GM12878 (cell line): ENCODE data around the gene ANTXR1. TPM values are rescaled to one million over a fixed set of nuclear protein-coding genes. Genes with fewer than 3 reads are reported as not detected.

Experiments used
- ATAC-seq: fragments of 200-7000 bp; cut with Tn5 transposase; 3 replicates; pipeline ENCODE4 v1.9.1; 2020; ENCODE audit warnings: mild to moderate bottlenecking, moderate library complexity
- BruUV-seq: library from RNA; stranded (reverse); fragments of 400-500 nt; replicated peaks from 2 replicates; lab custom pipeline; 2021; lab: Mats Ljungman, UMichigan
- CTCF ChIA-PET: fragments of 300-600 bp; sonication (Branson Sonifier 250); formaldehyde crosslinking; extraction: SDS; loops from one replicate; lab custom pipeline; 2021; ENCODE audit warnings: inconsistent platforms; lab: Yijun Ruan, JAX
- POLR2A ChIA-PET: fragments of 350-600 bp; formaldehyde crosslinking; extraction: SDS; loops from one replicate; lab custom pipeline; 2021; ENCODE audit warnings: inconsistent platforms; lab: Charles Lee
- RAD21 ChIA-PET: fragments of 300-600 bp; sonication (Branson Sonifier 250); formaldehyde crosslinking; loops from one replicate; lab custom pipeline; 2023; ENCODE audit warnings: antibody characterized with exemption; ENCODE audit not compliant: unreplicated experiment; lab: Charles Lee
- SMC1A ChIA-PET: fragments of 300-600 bp; sonication (Branson Sonifier 250); formaldehyde crosslinking; loops from one replicate; lab custom pipeline; 2023; ENCODE audit not compliant: unreplicated experiment, uncharacterized antibody; lab: Charles Lee
- DNase-seq: peaks from one replicate; pipeline ENCODE4 v3.0.0-alpha.2; 2011; ENCODE audit warnings: low read depth, low spot score
- FAIRE-seq: peaks from 3 replicates; lab custom pipeline; 2011; peaks lifted over from hg19 to GRCh38; lab: Jason Lieb, UNC
- H2AFZ ChIP-seq: 2 replicates; pipeline ENCODE4 v1.6.0; 2011; ENCODE audit warnings: low read depth, low read length, control low read depth; ENCODE audit not compliant: control insufficient read depth
- H3K27ac ChIP-seq: 2 replicates; pipeline ENCODE4 v1.5.1; 2011; ENCODE audit warnings: control low read depth; ENCODE audit not compliant: control insufficient read depth, insufficient read depth
- H3K27me3 ChIP-seq, 2 experiments: replicated peaks in 1 of 2; 2 replicates each; pipeline versions ENCODE4 v1.6.0 to v1.6.1; 2011; ENCODE audit warnings: low read length in 1 of 2; ENCODE audit not compliant: control insufficient read depth in 2 of 2, insufficient read depth in 2 of 2
- H3K36me3 ChIP-seq, 2 experiments: 2 replicates each; pipeline ENCODE4 v1.5.1; 2011; ENCODE audit warnings: low read length in 1 of 2; ENCODE audit not compliant: control insufficient read depth in 2 of 2, insufficient read depth in 2 of 2
- H3K4me1 ChIP-seq: 2 replicates; pipeline ENCODE4 v1.6.1; 2011; ENCODE audit warnings: mild to moderate bottlenecking, low read length, moderate library complexity, mixed read lengths; ENCODE audit not compliant: control insufficient read depth, insufficient read depth
- H3K4me2 ChIP-seq: 2 replicates; pipeline ENCODE4 v1.6.0; 2011; ENCODE audit warnings: control low read depth; ENCODE audit not compliant: control insufficient read depth, insufficient read depth
- H3K4me3 ChIP-seq: fragments of 200-600 bp; sonication (generic); 2 replicates; pipeline ENCODE4 v1.5.1; 2016
- H3K79me2 ChIP-seq: 2 replicates; pipeline ENCODE4 v1.6.0; 2011; ENCODE audit warnings: low read length; ENCODE audit not compliant: control insufficient read depth, insufficient read depth
- H3K9ac ChIP-seq: 2 replicates; pipeline ENCODE4 v1.8.0; 2011; ENCODE audit warnings: low read length, control low read depth, mixed read lengths; ENCODE audit not compliant: control insufficient read depth, insufficient read depth
- H3K9me3 ChIP-seq: replicated peaks from 3 replicates; pipeline ENCODE4 v1.5.1; 2011; ENCODE audit warnings: mild to moderate bottlenecking, low read length; ENCODE audit not compliant: control insufficient read depth, insufficient read depth
- H4K20me1 ChIP-seq: 2 replicates; pipeline ENCODE4 v1.6.0; 2011; ENCODE audit not compliant: control insufficient read depth, insufficient read depth
- GATAD2B ChIP-seq: fragments of 450-650 bp; conservative IDR thresholded peaks from 2 replicates; pipeline ENCODE4 v1.6.1; 2017; ENCODE audit warnings: low read depth, mild to moderate bottlenecking, moderate library complexity
- IRF4 ChIP-seq: IDR thresholded peaks from 2 replicates; pipeline ENCODE4 v1.6.1; 2011; ENCODE audit warnings: low read depth, low read length
- KAT2A ChIP-seq: conservative IDR thresholded peaks from 2 replicates; pipeline ENCODE4 v1.6.1; 2011; ENCODE audit warnings: low read depth, low read length; ENCODE audit not compliant: control insufficient read depth
- MTA3 ChIP-seq: IDR thresholded peaks from 2 replicates; pipeline ENCODE4 v1.6.1; 2012; ENCODE audit warnings: low read length, inconsistent platforms, borderline replicate concordance
- POU2F2 ChIP-seq: IDR thresholded peaks from 3 replicates; pipeline ENCODE4 v1.6.1; 2011; ENCODE audit warnings: low read depth, mild to moderate bottlenecking, low read length, borderline replicate concordance
- SIN3A ChIP-seq: IDR thresholded peaks from 2 replicates; pipeline ENCODE4 v1.6.1; 2012; ENCODE audit warnings: low read depth, low read length, improper control_type of control experiment
- SREBF1 ChIP-seq: IDR thresholded peaks from 2 replicates; pipeline ENCODE4 v1.6.1; 2012; ENCODE audit warnings: mild to moderate bottlenecking, low read length
- TCF12 ChIP-seq: IDR thresholded peaks from 2 replicates; pipeline ENCODE4 v1.6.1; 2011; ENCODE audit warnings: low read depth, mild to moderate bottlenecking, low read length
- TCF7 ChIP-seq: IDR thresholded peaks from 2 replicates; pipeline ENCODE4 v1.6.1; 2014; ENCODE audit warnings: antibody characterized with exemption, borderline replicate concordance
- ZZZ3 ChIP-seq: IDR thresholded peaks from 2 replicates; pipeline ENCODE4 v1.6.1; 2011; ENCODE audit warnings: low read depth; ENCODE audit not compliant: control insufficient read depth, insufficient read length
- WGBS: methylation state at CpG from one replicate; pipeline ENCODE4 v1.1.6; 2016; ENCODE audit warnings: low lambda C conversion rate; ENCODE audit not compliant: insufficient replicate concordance, insufficient coverage; ENCODE audit errors: missing lambda C conversion rate; 5-methylcytosine and 5-hydroxymethylcytosine counted together
- in situ Hi-C: fragments of 300-500 bp; cut with MboI; formaldehyde crosslinking; loops from 9 replicates; pipeline ENCODE4 v1.14.3; 2018; ENCODE audit warnings: mixed read lengths
- intact Hi-C: fragments of 100-400 bp; cut with micrococcal nuclease; formaldehyde crosslinking; loops from one replicate; pipeline ENCODE4 v1.14.2; 2022; ENCODE audit not compliant: unreplicated experiment
- polyA plus RNA-seq, 11 experiments: library from polyadenylated mRNA; depleted of rRNA in 4 of 11; unstranded in 6 of 11; stranded (reverse) in 5 of 11; fragments of >200 nt; fragmentation: Nextera tagmentation in 4 of 11; fragmentation: Illumina TruSeq in 1 of 11; extraction: Ambion mirVana in 4 of 11; extraction: Trizol in 1 of 11; gene quantifications; 1 replicate in 1 of 11; 2 replicates in 10 of 11; pipeline versions ENCODE4 v1.2.1 to v1.2.3, GENCODE V29; 2011 to 2016; ENCODE audit warnings: inconsistent platforms in 2 of 11, missing spikeins in 2 of 11, low read depth in 1 of 11
- total RNA-seq, 4 experiments: library from RNA; depleted of rRNA in 3 of 4; stranded (reverse); fragments of >200 nt in 3 of 4; fragmentation: Illumina TruSeq in 1 of 4; extraction: Trizol in 1 of 4; gene quantifications; 2 replicates each; pipeline versions ENCODE4 v1.2.1 to v1.2.3, GENCODE V29; 2013 to 2021
- TF ChIP-seq, protein P1 (sequence below): fragments of 450-650 bp; IDR thresholded peaks from 2 replicates; pipeline ENCODE4 v1.6.1; 2018; ENCODE audit warnings: borderline replicate concordance, mild to moderate bottlenecking; ENCODE audit not compliant: partially characterized antibody
- TF ChIP-seq, protein P2 (sequence below): fragments of 450-650 bp; conservative IDR thresholded peaks from 2 replicates; pipeline ENCODE4 v1.6.1; 2017; ENCODE audit warnings: mild to moderate bottlenecking, moderate library complexity
- TF ChIP-seq, protein P3 (sequence below): IDR thresholded peaks from 2 replicates; pipeline ENCODE4 v1.6.1; 2011; ENCODE audit warnings: low read depth, mild to moderate bottlenecking, low read length, moderate library complexity, borderline replicate concordance; ENCODE audit errors: extremely low read depth

The ANTXR1 gene
- total and polyA plus RNA-seq, 10 of the 15 experiments (the other 5 are each of a cell fraction or from before 2014, with no cell fraction given), result 0.09 to 0.26 TPM; not detected in 8

DNA sequence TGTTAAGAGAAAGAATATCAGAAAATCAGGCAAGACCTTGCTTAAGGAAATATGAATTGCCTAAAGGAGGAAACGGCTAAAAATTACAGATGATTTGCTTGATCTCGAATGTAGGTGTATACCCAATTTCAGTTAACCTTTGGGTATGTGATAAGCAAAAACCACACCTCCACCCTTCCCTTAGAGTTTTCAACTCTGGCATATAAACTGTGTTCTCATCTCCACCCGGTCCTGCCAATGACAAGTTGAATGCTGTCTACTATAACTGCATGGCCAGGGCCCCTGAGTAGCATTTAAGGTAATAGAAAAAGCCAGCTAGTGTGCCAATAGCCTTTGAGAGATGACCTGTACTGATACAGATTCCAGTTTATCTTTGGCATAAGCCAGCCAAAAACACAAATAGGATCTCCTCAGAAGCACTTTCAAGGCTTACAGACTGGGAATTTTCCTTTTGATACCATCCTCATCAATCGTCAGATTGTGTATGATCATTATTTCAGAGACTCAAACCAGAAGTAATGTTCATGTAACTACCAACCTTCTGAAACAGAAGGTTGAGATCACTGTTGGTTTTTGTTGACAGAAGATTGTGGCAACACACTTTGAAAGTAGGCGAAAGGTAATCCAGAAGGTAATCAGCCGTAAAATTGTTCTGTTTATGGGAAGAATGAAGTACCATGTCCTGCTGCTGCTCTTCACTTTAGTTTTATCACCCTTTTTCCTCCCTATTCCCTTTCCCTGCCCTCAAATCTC, 211.0 kb downstream of the ANTXR1 start:
- in situ Hi-C loops (no loop called here), intact Hi-C loops (no loop called here)
- Histone ChIP-seq H3K4me3 (no peak overlapping the region), H3K4me2 (no peak overlapping the region), H3K27me3 (peaks cover 1 to 7% of the 10 kb centered on the region in 2 experiments; a peak in 3 of 4 replicates), H3K36me3 (no peaks in the 10 kb centered on the region), H3K79me2 (no peaks in the 10 kb centered on the region), H3K4me1 (no peaks in the 10 kb centered on the region), H3K9me3 (no peaks in the 10 kb centered on the region), H3K9ac (no peak overlapping the region), H2AFZ (no peak overlapping the region), H3K27ac (no peak overlapping the region), H4K20me1 (no peaks in the 10 kb centered on the region)
- WGBS, result 44% methylated on average over 6 of the region's 6 CpGs
- BruUV-seq, result no TSS peak
- DNase-seq, result no peak
- RAD21 ChIA-PET, result no interaction called here
- SMC1A ChIA-PET, result interaction anchor here (1.0 kb wide), 1 partner anchor 157 kb away, joined by 3 read pairs; no protein-coding TSS in a partner anchor
- POLR2A ChIA-PET, result no interaction called here
- no peak for FAIRE-seq
- ATAC-seq, result no peak
- CTCF ChIA-PET, result no interaction called here
- TF ChIP-seq KAT2A, result no peak
- TF ChIP-seq SREBF1, result no peak
- no peak for TF ChIP-seq MTA3
- no peak for TF ChIP-seq TCF7

DNA sequence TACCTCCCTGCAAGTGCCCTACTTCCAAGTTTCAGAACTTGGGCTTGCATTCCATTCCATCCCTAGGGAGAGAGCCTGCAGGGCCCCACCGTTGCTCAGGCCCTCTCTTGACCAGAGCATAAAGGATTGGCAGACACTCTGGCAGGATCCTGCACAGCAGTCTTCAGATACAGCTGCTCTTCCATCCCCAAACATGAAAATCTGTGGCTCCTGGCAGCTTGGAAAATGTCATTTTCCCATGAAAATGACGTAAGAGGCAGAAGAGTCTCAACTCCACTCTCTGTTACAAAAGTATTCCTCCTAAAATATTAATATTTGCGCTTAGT, 211.5 kb downstream of the ANTXR1 start:
- Histone ChIP-seq H3K36me3 (no peaks in the 10 kb centered on the region), H3K4me1 (no peaks in the 10 kb centered on the region), H3K9me3 (no peaks in the 10 kb centered on the region), H3K4me2 (no peak overlapping the region), H3K79me2 (no peaks in the 10 kb centered on the region), H3K27me3 (peaks cover 1 to 7% of the 10 kb centered on the region in 2 experiments; a peak in 3 of 4 replicates), H3K27ac (no peak overlapping the region), H4K20me1 (no peaks in the 10 kb centered on the region), H3K4me3 (no peak overlapping the region), H2AFZ (no peak overlapping the region), H3K9ac (no peak overlapping the region)
- in situ Hi-C loops, result no loop called here
- no peak for ATAC-seq
- BruUV-seq, result no TSS peak
- CTCF ChIA-PET, result no interaction called here
- intact Hi-C loops, result no loop called here
- POLR2A ChIA-PET, result no interaction called here
- DNase-seq, result no peak
- WGBS, result 32% methylated on average over 3 of the region's 3 CpGs
- RAD21 ChIA-PET, result no interaction called here
- SMC1A ChIA-PET, result no interaction called here
- no peak for FAIRE-seq
- TF ChIP-seq SIN3A (no peak), TCF7 (no peak), POU2F2 (no peak), ZZZ3 (no peak), TCF12 (no peak), GATAD2B (no peak), IRF4 (no peak)
- TF ChIP-seq, protein P1, sequence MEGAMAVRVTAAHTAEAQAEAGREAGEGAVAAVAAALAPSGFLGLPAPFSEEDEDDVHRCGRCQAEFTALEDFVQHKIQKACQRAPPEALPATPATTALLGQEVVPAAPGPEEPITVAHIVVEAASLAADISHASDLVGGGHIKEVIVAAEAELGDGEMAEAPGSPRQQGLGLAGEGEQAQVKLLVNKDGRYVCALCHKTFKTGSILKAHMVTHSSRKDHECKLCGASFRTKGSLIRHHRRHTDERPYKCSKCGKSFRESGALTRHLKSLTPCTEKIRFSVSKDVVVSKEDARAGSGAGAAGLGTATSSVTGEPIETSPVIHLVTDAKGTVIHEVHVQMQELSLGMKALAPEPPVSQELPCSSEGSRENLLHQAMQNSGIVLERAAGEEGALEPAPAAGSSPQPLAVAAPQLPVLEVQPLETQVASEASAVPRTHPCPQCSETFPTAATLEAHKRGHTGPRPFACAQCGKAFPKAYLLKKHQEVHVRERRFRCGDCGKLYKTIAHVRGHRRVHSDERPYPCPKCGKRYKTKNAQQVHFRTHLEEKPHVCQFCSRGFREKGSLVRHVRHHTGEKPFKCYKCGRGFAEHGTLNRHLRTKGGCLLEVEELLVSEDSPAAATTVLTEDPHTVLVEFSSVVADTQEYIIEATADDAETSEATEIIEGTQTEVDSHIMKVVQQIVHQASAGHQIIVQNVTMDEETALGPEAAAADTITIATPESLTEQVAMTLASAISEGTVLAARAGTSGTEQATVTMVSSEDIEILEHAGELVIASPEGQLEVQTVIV, result no peak
- TF ChIP-seq, protein P2, sequence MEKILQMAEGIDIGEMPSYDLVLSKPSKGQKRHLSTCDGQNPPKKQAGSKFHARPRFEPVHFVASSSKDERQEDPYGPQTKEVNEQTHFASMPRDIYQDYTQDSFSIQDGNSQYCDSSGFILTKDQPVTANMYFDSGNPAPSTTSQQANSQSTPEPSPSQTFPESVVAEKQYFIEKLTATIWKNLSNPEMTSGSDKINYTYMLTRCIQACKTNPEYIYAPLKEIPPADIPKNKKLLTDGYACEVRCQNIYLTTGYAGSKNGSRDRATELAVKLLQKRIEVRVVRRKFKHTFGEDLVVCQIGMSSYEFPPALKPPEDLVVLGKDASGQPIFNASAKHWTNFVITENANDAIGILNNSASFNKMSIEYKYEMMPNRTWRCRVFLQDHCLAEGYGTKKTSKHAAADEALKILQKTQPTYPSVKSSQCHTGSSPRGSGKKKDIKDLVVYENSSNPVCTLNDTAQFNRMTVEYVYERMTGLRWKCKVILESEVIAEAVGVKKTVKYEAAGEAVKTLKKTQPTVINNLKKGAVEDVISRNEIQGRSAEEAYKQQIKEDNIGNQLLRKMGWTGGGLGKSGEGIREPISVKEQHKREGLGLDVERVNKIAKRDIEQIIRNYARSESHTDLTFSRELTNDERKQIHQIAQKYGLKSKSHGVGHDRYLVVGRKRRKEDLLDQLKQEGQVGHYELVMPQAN, result no peak
- TF ChIP-seq, protein P3, sequence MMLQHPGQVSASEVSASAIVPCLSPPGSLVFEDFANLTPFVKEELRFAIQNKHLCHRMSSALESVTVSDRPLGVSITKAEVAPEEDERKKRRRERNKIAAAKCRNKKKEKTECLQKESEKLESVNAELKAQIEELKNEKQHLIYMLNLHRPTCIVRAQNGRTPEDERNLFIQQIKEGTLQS, result no peak
